HL-60 (cell line): ENCODE data around the gene PLEKHB1.

ENCODE experiments used
- DNase-seq, 2 experiments: peaks; one replicate each; pipeline ENCODE4 v3.0.0-alpha.2; 2010 to 2020; ENCODE audit warnings: low read depth in 1 of 2, low spot score in 1 of 2
- H3K27ac ChIP-seq: fragments of 250-450 bp; sonication (Bioruptor Pico); replicated peaks from 2 replicates; pipeline ENCODE4 v1.5.1; 2020; ENCODE audit warnings: mild to moderate bottlenecking, moderate library complexity
- H3K27me3 ChIP-seq: fragments of 250-450 bp; sonication (Bioruptor Pico); 2 replicates; pipeline ENCODE4 v1.5.1; 2021; ENCODE audit warnings: mild to moderate bottlenecking, moderate library complexity; ENCODE audit not compliant: insufficient read depth, poor library complexity, severe bottlenecking
- H3K4me3 ChIP-seq: replicated peaks from 2 replicates; pipeline ENCODE4 v1.5.1; 2011; ENCODE audit warnings: mild to moderate bottlenecking, control low read depth, low read length; ENCODE audit not compliant: insufficient read depth
- GABPA ChIP-seq: IDR thresholded peaks from 2 replicates; pipeline ENCODE4 v1.6.1; 2012; ENCODE audit warnings: low read depth
- POLR2AphosphoS5 ChIP-seq: IDR thresholded peaks from 2 replicates; pipeline ENCODE4 v1.6.1; 2012; ENCODE audit warnings: low read depth
- SPI1 ChIP-seq: IDR thresholded peaks from 2 replicates; pipeline ENCODE4 v1.6.1; 2012; ENCODE audit warnings: low read depth, mild to moderate bottlenecking, borderline replicate concordance
- TF ChIP-seq, protein P1 (sequence below): IDR thresholded peaks from 2 replicates; pipeline ENCODE4 v1.6.1; 2012; ENCODE audit warnings: low read depth; ENCODE audit not compliant: insufficient replicate concordance
- TF ChIP-seq, protein P2 (sequence below): IDR thresholded peaks from one replicate; pipeline ENCODE4 v1.5.1; 2011; ENCODE audit warnings: low read length, control low read depth, inconsistent platforms; ENCODE audit not compliant: insufficient read depth

Gene PLEKHB1

DNA sequence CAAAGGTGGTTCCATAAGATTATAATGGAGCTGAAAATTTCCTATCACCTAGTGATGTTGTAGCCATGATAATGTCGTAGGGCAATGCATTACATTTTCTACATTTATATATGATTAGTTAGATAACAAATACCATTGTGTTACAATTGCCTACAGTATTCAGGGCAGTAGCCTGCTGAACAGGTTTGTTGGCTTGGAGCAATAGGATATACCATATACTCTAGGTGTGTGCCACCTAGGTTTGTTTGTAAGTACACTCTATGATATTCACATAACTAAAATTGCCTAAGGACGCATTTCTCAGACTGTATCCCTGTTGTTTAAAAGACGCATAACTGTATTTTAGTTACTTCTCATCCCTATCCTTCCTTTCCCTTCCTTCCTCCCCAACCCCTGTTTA is 13.6 kb downstream of the PLEKHB1 start:
- Histone ChIP-seq H3K4me3 (no peak overlapping the region), H3K27me3 (no peaks in the 10 kb centered on the region), H3K27ac (no peak overlapping the region)
- no peak for DNase-seq
- no peak for TF ChIP-seq POLR2AphosphoS5
- TF ChIP-seq GABPA: no peak
- TF ChIP-seq, protein P1, sequence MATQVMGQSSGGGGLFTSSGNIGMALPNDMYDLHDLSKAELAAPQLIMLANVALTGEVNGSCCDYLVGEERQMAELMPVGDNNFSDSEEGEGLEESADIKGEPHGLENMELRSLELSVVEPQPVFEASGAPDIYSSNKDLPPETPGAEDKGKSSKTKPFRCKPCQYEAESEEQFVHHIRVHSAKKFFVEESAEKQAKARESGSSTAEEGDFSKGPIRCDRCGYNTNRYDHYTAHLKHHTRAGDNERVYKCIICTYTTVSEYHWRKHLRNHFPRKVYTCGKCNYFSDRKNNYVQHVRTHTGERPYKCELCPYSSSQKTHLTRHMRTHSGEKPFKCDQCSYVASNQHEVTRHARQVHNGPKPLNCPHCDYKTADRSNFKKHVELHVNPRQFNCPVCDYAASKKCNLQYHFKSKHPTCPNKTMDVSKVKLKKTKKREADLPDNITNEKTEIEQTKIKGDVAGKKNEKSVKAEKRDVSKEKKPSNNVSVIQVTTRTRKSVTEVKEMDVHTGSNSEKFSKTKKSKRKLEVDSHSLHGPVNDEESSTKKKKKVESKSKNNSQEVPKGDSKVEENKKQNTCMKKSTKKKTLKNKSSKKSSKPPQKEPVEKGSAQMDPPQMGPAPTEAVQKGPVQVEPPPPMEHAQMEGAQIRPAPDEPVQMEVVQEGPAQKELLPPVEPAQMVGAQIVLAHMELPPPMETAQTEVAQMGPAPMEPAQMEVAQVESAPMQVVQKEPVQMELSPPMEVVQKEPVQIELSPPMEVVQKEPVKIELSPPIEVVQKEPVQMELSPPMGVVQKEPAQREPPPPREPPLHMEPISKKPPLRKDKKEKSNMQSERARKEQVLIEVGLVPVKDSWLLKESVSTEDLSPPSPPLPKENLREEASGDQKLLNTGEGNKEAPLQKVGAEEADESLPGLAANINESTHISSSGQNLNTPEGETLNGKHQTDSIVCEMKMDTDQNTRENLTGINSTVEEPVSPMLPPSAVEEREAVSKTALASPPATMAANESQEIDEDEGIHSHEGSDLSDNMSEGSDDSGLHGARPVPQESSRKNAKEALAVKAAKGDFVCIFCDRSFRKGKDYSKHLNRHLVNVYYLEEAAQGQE: no peak
- TF ChIP-seq, protein P2, sequence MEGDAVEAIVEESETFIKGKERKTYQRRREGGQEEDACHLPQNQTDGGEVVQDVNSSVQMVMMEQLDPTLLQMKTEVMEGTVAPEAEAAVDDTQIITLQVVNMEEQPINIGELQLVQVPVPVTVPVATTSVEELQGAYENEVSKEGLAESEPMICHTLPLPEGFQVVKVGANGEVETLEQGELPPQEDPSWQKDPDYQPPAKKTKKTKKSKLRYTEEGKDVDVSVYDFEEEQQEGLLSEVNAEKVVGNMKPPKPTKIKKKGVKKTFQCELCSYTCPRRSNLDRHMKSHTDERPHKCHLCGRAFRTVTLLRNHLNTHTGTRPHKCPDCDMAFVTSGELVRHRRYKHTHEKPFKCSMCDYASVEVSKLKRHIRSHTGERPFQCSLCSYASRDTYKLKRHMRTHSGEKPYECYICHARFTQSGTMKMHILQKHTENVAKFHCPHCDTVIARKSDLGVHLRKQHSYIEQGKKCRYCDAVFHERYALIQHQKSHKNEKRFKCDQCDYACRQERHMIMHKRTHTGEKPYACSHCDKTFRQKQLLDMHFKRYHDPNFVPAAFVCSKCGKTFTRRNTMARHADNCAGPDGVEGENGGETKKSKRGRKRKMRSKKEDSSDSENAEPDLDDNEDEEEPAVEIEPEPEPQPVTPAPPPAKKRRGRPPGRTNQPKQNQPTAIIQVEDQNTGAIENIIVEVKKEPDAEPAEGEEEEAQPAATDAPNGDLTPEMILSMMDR: no peak
- no peak for TF ChIP-seq SPI1

DNA sequence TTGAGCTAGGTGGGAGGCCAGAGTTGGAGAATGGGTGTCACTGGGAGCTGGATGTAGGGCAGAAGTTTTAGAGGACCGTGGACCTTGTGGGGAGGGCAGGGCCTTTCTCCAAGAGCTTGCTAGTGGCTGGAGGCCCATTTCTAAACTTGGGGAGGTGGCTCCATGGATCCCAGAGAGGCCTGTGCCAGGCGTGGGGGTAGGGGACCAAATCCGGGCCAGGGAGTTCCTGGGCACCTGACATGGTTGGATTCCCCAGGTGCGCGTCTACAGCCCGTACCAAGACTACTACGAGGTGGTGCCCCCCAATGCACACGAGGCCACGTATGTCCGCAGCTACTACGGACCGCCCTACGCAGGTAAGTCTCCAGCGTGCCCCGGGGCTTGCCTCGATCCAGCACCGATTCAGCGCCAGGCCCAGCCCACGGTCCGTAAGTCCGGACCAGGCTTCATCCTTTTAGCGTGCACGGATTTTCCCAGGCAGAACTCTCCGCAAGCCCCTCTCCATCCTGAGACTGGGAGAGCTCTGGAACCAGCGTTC is 14.2 kb downstream of the PLEKHB1 start:
- TF ChIP-seq, protein P1: no peak
- no peak for TF ChIP-seq SPI1
- TF ChIP-seq POLR2AphosphoS5: 0 out of 2 replicates have a peak, but pooled peaks have one; percentile 4
- no peak for TF ChIP-seq GABPA
- TF ChIP-seq, protein P2: no peak
- no peak overlapping the region for H3K4me3 ChIP-seq
- DNase-seq: no peak
- no peak overlapping the region for H3K27ac ChIP-seq
- no peaks in the 10 kb centered on the region for H3K27me3 ChIP-seq

DNA sequence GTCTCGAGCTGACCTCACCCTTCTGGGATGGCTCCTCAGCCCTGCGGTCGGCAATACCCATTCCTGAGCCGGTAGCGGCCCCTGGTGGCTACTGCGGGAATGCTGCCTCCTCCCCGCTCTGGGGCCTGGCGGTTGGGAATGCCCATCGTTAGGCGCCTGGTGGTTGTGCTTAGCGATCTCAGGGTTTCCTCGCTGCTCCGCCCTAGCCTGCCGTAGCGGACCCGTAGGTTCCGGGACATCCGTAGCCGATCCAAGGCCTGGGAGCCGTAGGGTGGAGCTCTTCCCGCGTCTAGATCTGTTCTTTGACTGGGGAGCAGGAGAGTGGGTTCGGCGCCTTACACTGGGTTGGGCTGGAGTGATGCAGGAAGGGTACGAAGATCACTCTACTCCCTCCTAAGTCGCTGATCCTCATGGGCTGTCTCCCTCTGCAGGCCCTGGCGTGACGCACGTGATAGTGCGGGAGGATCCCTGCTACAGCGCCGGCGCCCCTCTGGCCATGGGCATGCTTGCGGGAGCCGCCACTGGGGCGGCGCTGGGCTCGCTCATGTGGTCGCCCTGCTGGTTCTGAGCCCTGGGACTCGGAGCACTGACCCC is 14.8 kb downstream of the PLEKHB1 start:
- peak; percentile 54 to 86 for DNase-seq
- H3K27me3 ChIP-seq: no peaks in the 10 kb centered on the region
- TF ChIP-seq, protein P2: peak; percentile 92
- TF ChIP-seq POLR2AphosphoS5: no peak; the same call in 1 of the 2 replicates
- no peak overlapping the region; the same call in 1 of the 2 replicates for H3K27ac ChIP-seq
- H3K4me3 ChIP-seq: peak overlapping the region; percentile 30
